NCI-H446 (cell line): Measurements from ENCODE around the gene SPANXA2.
"Not testable (repeated sequence)": the region's sequence is repeated elsewhere in the genome, so short reads cannot be mapped to it uniquely, and the experiment has no call there.

Experiments
- DNase-seq, 2 experiments: peaks; one replicate each; lab custom pipeline; 2025; lab: John Stamatoyannopoulos, UW

The SPANXA2 gene, protein sequence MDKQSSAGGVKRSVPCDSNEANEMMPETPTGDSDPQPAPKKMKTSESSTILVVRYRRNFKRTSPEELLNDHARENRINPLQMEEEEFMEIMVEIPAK

DNA sequence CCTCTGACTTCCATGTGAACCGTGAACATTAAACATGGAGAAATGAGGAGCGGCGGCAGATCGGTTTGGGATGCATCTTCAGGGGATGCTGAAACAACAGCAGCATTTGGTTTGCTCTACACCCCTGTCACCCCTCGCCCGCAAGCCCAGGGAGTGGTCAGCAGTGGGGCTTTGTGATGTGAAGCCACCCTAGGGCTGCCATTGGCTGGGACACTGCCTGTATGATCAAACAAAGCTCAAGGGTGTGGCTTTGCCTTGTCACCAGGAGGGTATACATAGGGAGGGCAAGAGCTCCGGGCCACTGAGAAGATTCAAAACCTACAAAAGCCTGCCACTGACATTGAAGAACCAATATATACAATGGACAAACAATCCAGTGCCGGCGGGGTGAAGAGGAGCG lies at the start of gene SPANXA2:
TSS of gene SPANXA2 (plus strand) at position 301 of the 400 bp plus-strand sequence. CDS start at position 361, 60 bp downstream.
- DNase-seq = not testable (repeated sequence)

DNA sequence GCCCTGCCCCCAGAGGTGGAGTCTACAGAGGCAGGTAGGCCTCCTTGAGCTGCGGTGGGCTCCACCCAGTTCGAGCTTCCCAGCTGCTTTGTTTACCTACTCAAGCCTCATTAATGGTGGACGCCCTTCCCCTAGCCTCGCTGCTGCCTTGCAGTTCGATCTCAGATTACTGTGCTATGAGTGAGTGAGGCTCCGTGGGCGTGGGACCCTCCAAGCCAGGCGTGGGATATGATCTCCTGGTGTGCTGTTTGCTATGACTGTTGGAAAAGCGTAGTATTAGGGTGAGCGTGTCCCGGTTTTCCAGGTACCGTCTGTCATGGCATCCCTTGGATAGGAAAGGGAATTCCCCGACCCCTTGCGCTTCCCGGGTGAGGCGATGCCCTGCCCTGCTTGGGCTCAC lies 47.0 kb upstream of the SPANXA2 start:
- not testable (repeated sequence) for DNase-seq

DNA sequence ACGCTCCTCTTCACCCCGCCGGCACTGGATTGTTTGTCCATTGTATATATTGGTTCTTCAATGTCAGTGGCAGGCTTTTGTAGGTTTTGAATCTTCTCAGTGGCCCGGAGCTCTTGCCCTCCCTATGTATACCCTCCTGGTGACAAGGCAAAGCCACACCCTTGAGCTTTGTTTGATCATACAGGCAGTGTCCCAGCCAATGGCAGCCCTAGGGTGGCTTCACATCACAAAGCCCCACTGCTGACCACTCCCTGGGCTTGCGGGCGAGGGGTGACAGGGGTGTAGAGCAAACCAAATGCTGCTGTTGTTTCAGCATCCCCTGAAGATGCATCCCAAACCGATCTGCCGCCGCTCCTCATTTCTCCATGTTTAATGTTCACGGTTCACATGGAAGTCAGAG lies 4.9 kb upstream of the SPANXA2 start, which contains the start of gene SPANXA1:
TSS of gene SPANXA1 (minus strand) at position 101 of the 400 bp plus-strand sequence. CDS start at position 41, 60 bp downstream.
- DNase-seq = not testable (repeated sequence)

DNA sequence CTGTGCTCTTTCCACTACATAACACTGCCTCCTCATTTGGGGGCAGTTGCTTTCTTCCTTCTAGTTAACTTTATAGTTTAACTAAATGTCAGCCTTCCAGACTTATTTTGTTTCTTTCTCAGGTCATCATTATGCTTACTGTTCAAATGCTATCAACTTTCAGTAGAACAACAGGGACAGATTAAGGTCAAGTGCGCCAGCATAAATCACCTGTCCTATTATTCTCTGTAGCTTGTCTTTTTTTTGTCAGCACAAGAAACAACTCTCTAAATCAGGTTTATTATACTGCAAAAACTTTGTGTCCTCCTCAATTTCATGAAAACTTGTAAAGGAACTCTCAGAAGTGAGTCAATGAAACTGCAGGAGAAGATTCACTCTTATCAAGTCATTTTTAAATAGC lies 19.6 kb downstream of the SPANXA2 start:
- no peak for DNase-seq

DNA sequence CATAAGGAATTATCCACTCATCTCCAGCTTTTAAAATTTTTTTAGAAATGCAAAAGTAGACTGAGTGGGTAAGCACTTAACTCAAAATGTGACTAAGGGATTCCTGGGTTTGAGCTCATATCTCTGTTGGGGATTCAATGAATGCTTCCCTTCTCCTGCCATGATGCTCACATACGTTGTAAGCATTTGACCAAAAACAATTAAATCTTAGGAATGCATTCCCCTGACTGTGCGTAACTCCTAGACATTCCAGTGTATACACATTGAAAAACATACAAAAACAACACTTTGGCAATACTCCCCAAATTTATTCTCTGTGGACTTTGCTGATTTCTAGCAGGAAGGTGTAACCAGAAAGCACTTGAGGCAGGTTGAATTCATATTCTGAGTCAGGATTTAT lies 29.8 kb downstream of the SPANXA2 start:
- DNase-seq = no peak

DNA sequence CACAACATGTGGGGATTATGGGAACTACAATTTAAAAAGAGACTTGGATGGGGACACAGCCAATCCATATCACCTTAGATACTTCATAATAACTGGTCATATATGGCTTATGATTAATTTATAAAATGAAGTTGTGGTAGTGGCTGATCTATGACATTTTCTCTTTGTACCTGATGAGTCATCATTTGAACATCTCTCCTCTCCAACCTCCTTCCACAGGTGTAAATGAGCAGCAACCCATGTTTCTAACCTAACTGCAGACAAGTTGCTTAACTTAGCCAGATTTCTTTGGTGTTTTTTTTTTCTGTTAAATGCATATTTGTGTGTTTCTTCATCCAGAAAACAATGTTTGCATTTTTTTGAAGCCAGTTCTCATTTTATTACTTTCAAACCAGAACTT lies 42.6 kb downstream of the SPANXA2 start:
- DNase-seq = no peak

DNA sequence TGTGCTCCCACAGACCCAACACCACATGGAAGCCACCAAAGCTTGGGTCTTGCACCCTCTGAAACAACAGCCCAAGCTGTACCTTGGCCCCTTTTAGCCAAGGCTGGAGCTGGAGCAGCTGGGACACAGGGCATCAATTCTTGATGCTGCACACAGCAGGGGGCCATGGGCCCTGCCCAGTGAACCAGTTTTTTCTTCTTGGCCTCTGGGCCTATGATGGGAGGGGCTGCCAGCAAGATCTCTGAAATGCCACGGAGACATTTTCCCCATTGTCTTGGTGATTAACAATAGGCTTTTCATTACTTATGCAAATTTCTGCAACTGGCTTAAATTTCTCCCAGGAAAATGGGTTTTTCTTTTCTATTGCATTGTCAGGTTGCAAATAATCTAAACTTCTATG lies 49.0 kb downstream of the SPANXA2 start:
- no peak for DNase-seq
